Testis (tissue), 2 donors: ENCODE results near the gene OSM.

Experiments used
- POLR2A ChIP-seq: fragments of 450-650 bp; IDR thresholded peaks from one replicate; pipeline ENCODE4 v1.6.1; 2017; ENCODE audit warnings: antibody characterized with exemption, mild to moderate bottlenecking, moderate library complexity
- TF ChIP-seq, protein P1 (sequence below), 3 experiments: fragments of 450-650 bp in 2 of 3; fragments of 200-600 bp in 1 of 3; sonication (generic) in 1 of 3; IDR thresholded peaks; one replicate each; pipeline ENCODE4 v1.5.1; 2016 to 2019; ENCODE audit warnings: antibody characterized with exemption in 3 of 3, mild to moderate bottlenecking in 2 of 3, moderate library complexity in 1 of 3

DNA sequence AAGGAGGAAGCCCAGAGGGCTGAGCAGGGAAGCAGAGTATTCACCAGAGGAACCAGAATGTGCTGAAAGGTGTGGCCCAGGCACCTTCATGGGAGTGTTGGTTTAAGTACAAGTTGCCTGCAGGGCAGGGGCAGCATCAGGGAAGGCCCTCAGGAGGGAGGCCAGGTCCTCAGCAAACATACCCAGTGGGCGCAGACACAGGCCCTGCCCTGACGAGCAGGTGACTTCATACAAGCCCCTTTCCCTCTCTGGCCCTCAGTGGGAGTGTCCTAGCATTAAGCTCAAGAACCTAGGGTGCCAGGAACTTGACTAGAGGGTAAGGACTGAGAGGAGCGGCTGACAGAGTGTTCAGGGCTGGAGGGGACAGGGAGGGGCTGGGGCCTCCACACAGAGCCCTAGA lies 30.2 kb upstream of the OSM start:
- TF ChIP-seq, protein P1, sequence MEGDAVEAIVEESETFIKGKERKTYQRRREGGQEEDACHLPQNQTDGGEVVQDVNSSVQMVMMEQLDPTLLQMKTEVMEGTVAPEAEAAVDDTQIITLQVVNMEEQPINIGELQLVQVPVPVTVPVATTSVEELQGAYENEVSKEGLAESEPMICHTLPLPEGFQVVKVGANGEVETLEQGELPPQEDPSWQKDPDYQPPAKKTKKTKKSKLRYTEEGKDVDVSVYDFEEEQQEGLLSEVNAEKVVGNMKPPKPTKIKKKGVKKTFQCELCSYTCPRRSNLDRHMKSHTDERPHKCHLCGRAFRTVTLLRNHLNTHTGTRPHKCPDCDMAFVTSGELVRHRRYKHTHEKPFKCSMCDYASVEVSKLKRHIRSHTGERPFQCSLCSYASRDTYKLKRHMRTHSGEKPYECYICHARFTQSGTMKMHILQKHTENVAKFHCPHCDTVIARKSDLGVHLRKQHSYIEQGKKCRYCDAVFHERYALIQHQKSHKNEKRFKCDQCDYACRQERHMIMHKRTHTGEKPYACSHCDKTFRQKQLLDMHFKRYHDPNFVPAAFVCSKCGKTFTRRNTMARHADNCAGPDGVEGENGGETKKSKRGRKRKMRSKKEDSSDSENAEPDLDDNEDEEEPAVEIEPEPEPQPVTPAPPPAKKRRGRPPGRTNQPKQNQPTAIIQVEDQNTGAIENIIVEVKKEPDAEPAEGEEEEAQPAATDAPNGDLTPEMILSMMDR (IDR thresholded peaks at IDR 0.05): no peak
- no peak for TF ChIP-seq POLR2A
